CD4-positive, alpha-beta memory T cell (primary cell): Measurements from ENCODE around the gene NTN3. TPM values are rescaled to one million over a fixed set of nuclear protein-coding genes. Genes with fewer than 3 reads are reported as not detected.

ENCODE experiments used
- CTCF ChIA-PET: fragments of 350-600 bp; sonication (Branson Sonifier 250); formaldehyde crosslinking; loops from one replicate; lab custom pipeline; 2021; ENCODE audit warnings: inconsistent platforms; ENCODE audit not compliant: partially characterized antibody; lab: Charles Lee
- POLR2A ChIA-PET: fragments of 350-600 bp; sonication (Branson Sonifier 250); formaldehyde crosslinking; loops from one replicate; lab custom pipeline; 2021; ENCODE audit not compliant: partially characterized antibody; lab: Charles Lee
- DNase-seq, 5 donors: peaks; one replicate each; pipeline versions ENCODE4 v3.0.0 to v3.0.0-alpha.2; 2020 to 2022; ENCODE audit warnings: mixed read lengths in 1 of 5
- H3K27ac ChIP-seq: one replicate; pipeline ENCODE4 v1.7.0; 2013; ENCODE audit warnings: low read depth, low read length
- H3K27me3 ChIP-seq: 2 replicates; pipeline ENCODE4 v1.7.0; 2013; ENCODE audit warnings: mild to moderate bottlenecking, low read length, moderate library complexity; ENCODE audit not compliant: insufficient read depth
- H3K36me3 ChIP-seq: 2 replicates; pipeline ENCODE4 v1.7.0; 2013; ENCODE audit warnings: mild to moderate bottlenecking, low read length, moderate library complexity; ENCODE audit not compliant: insufficient read depth
- H3K4me1 ChIP-seq: 2 replicates; pipeline ENCODE4 v1.7.0; 2013; ENCODE audit warnings: mild to moderate bottlenecking, low read length, moderate library complexity; ENCODE audit not compliant: insufficient read depth
- H3K4me3 ChIP-seq, 2 donors: one replicate each; pipeline ENCODE4 v1.7.0; 2013; ENCODE audit warnings: low read length in 2 of 2, mild to moderate bottlenecking in 1 of 2
- H3K9me3 ChIP-seq, 2 donors: one replicate each; pipeline ENCODE4 v1.7.0; 2013; ENCODE audit warnings: low read length in 2 of 2, control low read depth in 1 of 2; ENCODE audit not compliant: control insufficient read depth in 1 of 2
- H3K27ac Mint-ChIP-seq, 7 donors: one replicate each; pipeline ENCODE4 v1.8.0; 2020 to 2021; ENCODE audit warnings: mixed read lengths in 7 of 7, mild to moderate bottlenecking in 6 of 7, inconsistent platforms in 3 of 7, moderate library complexity in 3 of 7
- H3K27me3 Mint-ChIP-seq, 2 donors: one replicate each; pipeline ENCODE4 v1.8.0; 2020 to 2021; ENCODE audit warnings: mixed read lengths in 2 of 2
- H3K36me3 Mint-ChIP-seq, 2 donors: one replicate each; pipeline ENCODE4 v1.8.0; 2020 to 2021; ENCODE audit warnings: mixed read lengths in 2 of 2, inconsistent platforms in 1 of 2, mild to moderate bottlenecking in 1 of 2
- H3K4me1 Mint-ChIP-seq, 4 donors: one replicate each; pipeline ENCODE4 v1.8.0; 2020 to 2021; ENCODE audit warnings: mixed read lengths in 4 of 4, mild to moderate bottlenecking in 1 of 4
- H3K4me3 Mint-ChIP-seq, 8 donors: one replicate each; pipeline ENCODE4 v1.8.0; 2020 to 2021; ENCODE audit warnings: mixed read lengths in 8 of 8, mild to moderate bottlenecking in 7 of 8, moderate library complexity in 6 of 8, inconsistent platforms in 3 of 8
- H3K9me3 Mint-ChIP-seq, 8 donors: one replicate each; pipeline ENCODE4 v1.8.0; 2020 to 2021; ENCODE audit warnings: mixed read lengths in 8 of 8, mild to moderate bottlenecking in 5 of 8, inconsistent platforms in 3 of 8, moderate library complexity in 1 of 8
- intact Hi-C: fragments of 100-400 bp; cut with micrococcal nuclease; formaldehyde crosslinking; loops from one replicate; pipeline ENCODE4 v1.15.1; 2023
- polyA plus RNA-seq, 2 donors: library from polyadenylated mRNA; unstranded; fragments of 300-500 nt; fragmentation: Illumina TruSeq; gene quantifications; one replicate each; pipeline ENCODE4 v1.2.3, GENCODE V29; 2021
- total RNA-seq, 2 experiments: library from RNA; stranded (reverse); gene quantifications; one replicate each; pipeline ENCODE4 v1.2.3, GENCODE V29; 2021

The NTN3 gene
- total and polyA plus RNA-seq, 4 experiments from 2014 or later: not detected

DNA sequence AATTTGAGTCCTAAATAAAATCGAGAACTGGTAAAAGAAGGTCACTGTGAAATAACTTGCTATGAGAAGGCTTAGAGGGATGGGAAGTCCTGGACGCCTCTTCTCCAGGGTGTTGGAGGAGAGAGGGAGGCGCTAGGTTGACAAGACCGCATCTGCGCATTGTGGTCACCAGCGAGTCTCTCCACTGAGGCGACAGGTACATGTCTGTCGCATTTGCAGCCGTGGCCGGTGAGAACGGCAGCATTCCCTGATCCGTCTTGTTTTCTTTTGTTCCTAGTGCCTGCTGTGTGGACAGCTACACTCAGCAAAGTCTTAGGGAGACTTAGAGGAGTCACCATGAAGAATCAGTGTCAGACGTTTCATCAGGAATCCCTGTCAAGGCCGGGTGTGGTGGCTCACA, 34.6 kb downstream of the NTN3 start:
- Mint-ChIP-seq H3K4me1 (no peaks in the 10 kb centered on the region), H3K36me3 (no peaks in the 10 kb centered on the region), H3K9me3 (no peaks in the 10 kb centered on the region), H3K4me3 (no peak overlapping the region), H3K27me3 (no peaks in the 10 kb centered on the region), H3K27ac (no peak overlapping the region)
- H3K4me1 ChIP-seq: no peaks in the 10 kb centered on the region
- CTCF ChIA-PET: no interaction called here
- H3K9me3 ChIP-seq: no peaks in the 10 kb centered on the region
- H3K4me3 ChIP-seq: no peak overlapping the region
- no peak for DNase-seq
- H3K27ac ChIP-seq: no peak overlapping the region
- POLR2A ChIA-PET: no interaction called here
- H3K27me3 ChIP-seq: no peaks in the 10 kb centered on the region
- intact Hi-C loops: no loop called here
- H3K36me3 ChIP-seq: no peaks in the 10 kb centered on the region

DNA sequence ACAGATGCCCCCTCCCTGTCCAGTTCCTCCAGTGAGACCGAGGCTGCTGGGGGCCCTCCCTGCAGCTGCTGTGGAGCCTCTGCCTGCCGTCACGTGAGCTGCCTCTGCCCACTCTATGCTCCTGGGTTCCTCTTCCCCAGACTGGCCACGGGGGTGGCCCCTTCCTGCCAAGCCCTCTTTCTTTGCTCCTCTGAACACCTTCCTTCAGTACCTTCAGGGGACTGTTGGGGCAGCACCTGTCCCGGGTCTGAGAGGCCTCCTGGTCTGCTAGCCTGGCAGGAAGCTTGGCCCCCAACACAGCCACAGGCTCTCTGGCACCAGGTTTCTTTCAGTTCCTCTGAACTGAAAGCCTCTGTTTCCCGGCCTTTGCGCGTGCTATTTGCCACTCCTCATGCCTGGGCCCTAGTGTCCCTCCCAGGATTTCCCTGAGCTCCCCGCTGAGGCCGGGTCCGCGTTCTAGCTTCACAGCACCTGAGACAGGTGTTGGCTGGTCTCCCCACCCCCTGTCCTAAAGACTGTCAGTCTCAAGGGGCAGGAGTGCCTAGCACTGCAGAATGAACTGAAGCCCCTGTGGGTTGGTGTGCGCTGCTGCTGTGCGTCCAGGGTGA, 36.1 kb downstream of the NTN3 start:
- peak overlapping the region in 1 of 7 donors; percentile 73 for H3K27ac Mint-ChIP-seq

DNA sequence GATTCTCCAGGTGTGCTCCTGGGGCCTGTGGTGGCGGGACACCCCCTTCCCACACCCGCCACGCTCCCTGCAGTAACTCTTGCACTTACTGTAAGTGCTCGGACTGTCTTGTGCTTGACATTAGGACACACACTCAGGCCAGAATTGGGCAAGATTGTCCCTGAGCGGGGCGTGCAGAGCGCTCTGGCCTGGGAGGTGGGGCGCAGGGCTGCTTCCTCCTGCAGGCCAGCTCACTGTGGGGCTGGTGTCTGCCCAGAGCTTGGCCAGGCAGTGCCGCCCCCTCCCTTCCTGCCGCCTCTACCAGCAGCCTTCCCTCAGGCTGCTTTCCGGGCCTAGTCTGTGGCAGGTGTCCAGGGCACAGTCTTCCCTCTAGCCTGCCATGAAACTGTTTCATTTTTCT, 36.6 kb downstream of the NTN3 start:
- Histone ChIP-seq H3K27me3 (no peaks in the 10 kb centered on the region), H3K36me3 (no peaks in the 10 kb centered on the region), H3K4me1 (no peaks in the 10 kb centered on the region), H3K9me3 (no peaks in the 10 kb centered on the region), H3K4me3 (no peak overlapping the region), H3K27ac (no peak overlapping the region)
- Mint-ChIP-seq H3K27me3 (no peaks in the 10 kb centered on the region), H3K36me3 (no peaks in the 10 kb centered on the region), H3K27ac (no peak overlapping the region), H3K9me3 (no peaks in the 10 kb centered on the region), H3K4me3 (no peak overlapping the region), H3K4me1 (peaks cover 0 to 8% (median 5%) of the 10 kb centered on the region in 4 donors)
- DNase-seq: peak in 1 of 5 donors; percentile 29
- CTCF ChIA-PET: no interaction called here
- intact Hi-C loops: no loop called here
- POLR2A ChIA-PET: no interaction called here

More for the DNA sequence above, 36.1 kb downstream of the NTN3 start:
- intact Hi-C loops: no loop called here
- ChIA-PET POLR2A (no interaction called here), CTCF (interaction anchor here (0.6 kb wide), 1 partner anchor 486 kb away, joined by 3 read pairs; no protein-coding TSS in a partner anchor)
- H3K36me3 ChIP-seq: no peaks in the 10 kb centered on the region
- H3K4me1 Mint-ChIP-seq: peaks cover 0 to 2% (median 1%) of the 10 kb centered on the region in 4 donors
- H3K27ac ChIP-seq: no peak overlapping the region
- H3K4me1 ChIP-seq: no peaks in the 10 kb centered on the region
- no peaks in the 10 kb centered on the region for H3K9me3 ChIP-seq
- no peak for DNase-seq
- H3K4me3 ChIP-seq: no peak overlapping the region
- H3K27me3 ChIP-seq: no peaks in the 10 kb centered on the region
- H3K4me3 Mint-ChIP-seq: no peak overlapping the region
- H3K36me3 Mint-ChIP-seq: no peaks in the 10 kb centered on the region
- no peaks in the 10 kb centered on the region for H3K27me3 Mint-ChIP-seq
- H3K9me3 Mint-ChIP-seq: no peaks in the 10 kb centered on the region

DNA sequence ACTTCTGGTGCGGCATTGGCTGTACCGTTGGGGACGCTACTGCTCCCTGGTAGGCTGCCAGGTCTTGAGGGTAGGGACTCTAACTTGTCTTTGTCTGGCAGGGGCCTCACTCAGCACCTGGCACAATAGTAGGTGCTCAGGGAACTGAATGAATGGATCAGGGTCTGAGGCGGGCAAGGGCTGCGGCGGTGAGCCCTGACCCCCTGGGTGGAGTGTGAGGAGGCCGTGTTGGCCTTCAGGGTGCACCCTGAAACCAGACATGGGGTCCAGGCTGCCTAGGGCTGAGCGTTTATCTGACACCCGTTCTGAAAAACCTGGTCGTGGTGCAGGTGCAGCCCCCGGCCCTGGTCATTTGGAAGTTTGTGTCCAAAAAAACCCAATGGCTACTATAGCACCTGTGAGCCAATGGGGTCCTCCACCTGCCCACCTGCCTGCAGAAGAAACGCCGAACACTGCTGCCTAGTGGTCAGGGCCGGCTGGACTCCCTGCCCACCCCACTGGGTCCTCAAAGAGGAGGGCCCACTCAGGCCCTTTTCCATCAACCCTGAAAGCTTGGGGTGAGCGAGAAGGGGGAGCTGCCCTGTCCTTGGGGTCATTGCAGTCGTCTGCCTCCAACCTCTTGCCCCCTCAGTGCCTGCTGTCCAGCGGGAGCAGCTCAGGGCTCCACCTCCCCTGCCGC, 37.8 kb downstream of the NTN3 start:
- no peak overlapping the region for H3K27ac ChIP-seq
- ChIA-PET CTCF (no interaction called here), POLR2A (no interaction called here)
- Mint-ChIP-seq H3K4me1 (peaks cover 5 to 20% (median 10%) of the 10 kb centered on the region in 4 donors), H3K27me3 (no peaks in the 10 kb centered on the region), H3K27ac (no peak overlapping the region), H3K36me3 (no peaks in the 10 kb centered on the region), H3K9me3 (peaks cover 0 to 2% (median 0%) of the 10 kb centered on the region in 8 donors), H3K4me3 (no peak overlapping the region)
- no peaks in the 10 kb centered on the region for H3K27me3 ChIP-seq
- peaks cover 7% of the 10 kb centered on the region for H3K4me1 ChIP-seq
- intact Hi-C loops: no loop called here
- DNase-seq: no peak
- no peak overlapping the region for H3K4me3 ChIP-seq
- no peaks in the 10 kb centered on the region for H3K9me3 ChIP-seq
- H3K36me3 ChIP-seq: no peaks in the 10 kb centered on the region

DNA sequence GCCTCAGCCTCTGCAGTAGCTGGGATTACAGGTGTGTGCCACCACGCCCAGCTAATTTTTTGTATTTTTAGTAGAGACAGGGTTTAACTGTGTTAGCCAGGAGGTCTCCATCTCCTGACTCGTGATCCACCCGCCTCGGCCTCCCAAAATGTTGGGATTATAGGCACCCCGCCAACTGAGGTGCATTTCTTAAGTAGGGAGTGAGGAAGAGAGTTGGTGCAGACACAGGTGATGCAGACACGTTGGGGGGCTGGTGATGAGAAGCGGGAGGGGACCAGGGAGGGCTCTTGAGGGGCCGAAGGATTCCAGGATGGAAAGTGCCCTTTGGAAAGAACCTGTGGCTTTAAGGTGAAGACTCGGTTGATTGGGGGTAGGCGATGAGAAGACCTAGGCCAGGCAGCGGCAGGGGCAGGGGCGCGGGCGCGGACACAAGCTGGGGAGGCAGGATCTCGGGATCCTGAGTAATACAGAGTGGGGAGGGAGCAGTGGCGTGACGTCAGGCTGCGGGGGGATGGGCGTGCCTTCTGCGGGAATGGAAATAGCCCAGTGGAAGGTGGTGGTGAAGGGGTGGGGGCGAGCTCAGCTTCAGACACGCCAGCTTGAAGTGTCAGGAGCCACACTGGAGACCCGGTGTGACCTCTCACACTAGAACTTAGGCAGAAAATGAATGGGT, 40.2 kb downstream of the NTN3 start:
- no peaks in the 10 kb centered on the region for H3K27me3 ChIP-seq
- peak in 1 of 5 donors; percentile 36 for DNase-seq
- Mint-ChIP-seq H3K4me1 (peaks cover 18 to 40% (median 25%) of the 10 kb centered on the region in 4 donors), H3K27ac (peak overlapping the region in 2 of 7 donors; percentile 43 to 91), H3K27me3 (no peaks in the 10 kb centered on the region), H3K36me3 (peaks cover 0 to 14% of the 10 kb centered on the region in 2 donors), H3K4me3 (peak overlapping the region in 1 of 8 donors; percentile 25), H3K9me3 (peaks cover 0 to 4% (median 0%) of the 10 kb centered on the region in 8 donors)
- CTCF ChIA-PET: no interaction called here
- H3K4me3 ChIP-seq: no peak overlapping the region
- intact Hi-C loops: loop anchor here (5.0 to 10.0 kb wide), 2 partner anchors 161 to 246 kb away; partner anchors contain the start of gene RNPS1
- no peaks in the 10 kb centered on the region for H3K36me3 ChIP-seq
- POLR2A ChIA-PET: interaction anchor here (6.1 kb wide), 1 partner anchor 21 kb away, joined by 101 read pairs; the partner anchor contains the start of gene CEMP1
- H3K4me1 ChIP-seq: peaks cover 24% of the 10 kb centered on the region
- H3K27ac ChIP-seq: no peak overlapping the region
- H3K9me3 ChIP-seq: no peaks in the 10 kb centered on the region

DNA sequence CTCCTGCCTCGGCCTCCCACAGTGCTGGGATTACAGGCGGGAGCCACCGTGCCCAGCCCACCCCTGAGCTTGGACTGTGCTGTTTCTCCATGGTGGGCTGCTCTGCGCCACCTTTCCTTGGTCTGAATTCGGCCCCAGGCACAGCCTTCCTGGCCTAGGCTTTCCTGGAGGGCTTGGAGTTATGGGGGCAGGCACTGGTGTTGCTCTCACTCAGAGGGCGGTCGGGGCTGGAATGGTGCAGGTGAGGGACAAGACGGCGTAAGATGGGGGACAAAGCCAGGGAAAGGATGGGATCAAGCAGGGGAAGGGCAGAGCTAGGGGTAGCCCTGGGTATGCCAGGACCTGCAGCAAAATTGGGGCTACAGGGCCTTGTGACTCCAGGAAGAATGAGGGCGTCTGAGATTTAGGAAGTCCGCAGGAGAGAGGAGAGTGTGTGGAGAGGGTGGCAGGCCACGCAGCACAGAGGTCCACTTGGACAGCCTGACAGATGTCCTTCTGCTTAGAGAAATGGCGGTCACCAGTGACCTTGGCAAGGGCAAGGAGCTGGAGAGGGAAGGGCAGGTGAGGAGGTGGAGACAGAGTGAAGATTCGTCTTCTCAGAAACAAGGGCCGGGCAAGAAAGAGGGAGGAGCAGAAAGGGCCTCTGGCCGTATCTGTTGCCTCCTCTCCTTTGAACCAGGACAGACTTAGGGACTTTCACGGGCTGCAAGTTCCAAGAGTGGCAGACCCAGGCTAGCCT, 41.1 kb downstream of the NTN3 start:
- peaks cover 33% of the 10 kb centered on the region for H3K4me1 ChIP-seq
- Mint-ChIP-seq H3K4me3 (peak overlapping the region; percentile 7 to 91 (median 85)), H3K36me3 (peaks cover 0 to 23% of the 10 kb centered on the region in 2 donors), H3K9me3 (peaks cover 0 to 6% (median 0%) of the 10 kb centered on the region in 8 donors), H3K27ac (peak overlapping the region; percentile 57 to 97 (median 92)), H3K27me3 (no peaks in the 10 kb centered on the region), H3K4me1 (peaks cover 27 to 49% (median 33%) of the 10 kb centered on the region in 4 donors)
- ChIA-PET POLR2A (interaction anchor here (0.9 to 6.1 kb wide), 4 partner anchors 20 to 260 kb away, joined by 3 to 101 read pairs (median 14); partner anchors contain the start of genes CEMP1 and PDPK1), CTCF (no interaction called here)
- H3K4me3 ChIP-seq: no peak overlapping the region
- no peaks in the 10 kb centered on the region for H3K9me3 ChIP-seq
- peak in 1 of 5 donors; percentile 41 for DNase-seq
- H3K36me3 ChIP-seq: no peaks in the 10 kb centered on the region
- H3K27ac ChIP-seq: no peak overlapping the region
- intact Hi-C loops: loop anchor here (5.0 to 10.0 kb wide), 2 partner anchors 160 to 247 kb away; partner anchors contain the start of gene RNPS1
- no peaks in the 10 kb centered on the region for H3K27me3 ChIP-seq
